Stomach (tissue), 9 donors: ENCODE results near the gene PBXIP1. TPM values are rescaled to one million over a fixed set of nuclear protein-coding genes. Genes with fewer than 3 reads are reported as not detected.
A peak's percentile ranks its signal among the peaks of the same experiment; 100 is the strongest.

Source experiments
- DNase-seq, 2 donors: peaks; one replicate each; pipeline versions ENCODE4 v3.0.0 to v3.0.0-alpha.2; 2013 to 2019
- H3K27ac ChIP-seq, 5 donors: fragments of 200-600 bp in 4 of 5; sonication (generic) in 4 of 5; one replicate each; pipeline ENCODE4 v1.5.1; 2013 to 2019; ENCODE audit warnings: mild to moderate bottlenecking in 1 of 5, moderate library complexity in 1 of 5
- H3K27me3 ChIP-seq, 3 donors: fragments of 200-600 bp; sonication (generic); one replicate each; pipeline ENCODE4 v1.5.1; 2017 to 2019; ENCODE audit warnings: mixed run types in 1 of 3
- H3K36me3 ChIP-seq, 4 donors: fragments of 200-600 bp; sonication (generic); 1 replicate in 3 of 4; 2 replicates in 1 of 4; pipeline ENCODE4 v1.5.1; 2016 to 2019
- H3K4me1 ChIP-seq, 4 donors: fragments of 200-600 bp; sonication (generic); one replicate each; pipeline ENCODE4 v1.5.1; 2016 to 2019
- H3K4me3 ChIP-seq, 4 donors: fragments of 200-600 bp; sonication (generic) in 3 of 4; one replicate each; pipeline ENCODE4 v1.5.1; 2016 to 2019; ENCODE audit warnings: mild to moderate bottlenecking in 1 of 4
- H3K9me3 ChIP-seq, 4 donors: fragments of 200-600 bp; sonication (generic); one replicate each; pipeline ENCODE4 v1.5.1; 2016 to 2019
- EP300 ChIP-seq: sonication (generic); formaldehyde crosslinking; IDR thresholded peaks from one replicate; pipeline ENCODE4 v1.6.1; 2017; ENCODE audit warnings: antibody characterized with exemption
- POLR2A ChIP-seq, 4 donors: fragments of 450-650 bp; IDR thresholded peaks; one replicate each; pipeline ENCODE4 v1.6.1; 2016; ENCODE audit warnings: antibody characterized with exemption in 4 of 4, control low read depth in 2 of 4, mild to moderate bottlenecking in 1 of 4, moderate library complexity in 1 of 4
- POLR2AphosphoS5 ChIP-seq, 3 donors: sonication (generic); formaldehyde crosslinking; IDR thresholded peaks; one replicate each; pipeline ENCODE4 v1.6.1; 2016; ENCODE audit warnings: antibody characterized with exemption in 3 of 3
- WGBS, 5 donors: extraction: QIAGEN DNeasy Blood & Tissue Kit in 3 of 5; methylation state at CpG; one replicate each; pipeline versions ENCODE4 v1.1.5 to v1.1.7; 2013 to 2018; 5-methylcytosine and 5-hydroxymethylcytosine counted together
- intact Hi-C: fragments of 100-400 bp; cut with DNase I; formaldehyde crosslinking; loops from one replicate; pipeline ENCODE4 v1.15.1; 2023; ENCODE audit warnings: low total_unique reads
- polyA plus RNA-seq, 3 donors: library from polyadenylated mRNA; stranded (reverse); fragments of 200-250 nt; gene quantifications; one replicate each; pipeline ENCODE4 v1.2.3, GENCODE V29; 2013
- total RNA-seq, 5 donors: library from RNA; depleted of rRNA; stranded (reverse); fragments of >200 nt; gene quantifications; one replicate each; pipeline versions ENCODE4 v1.1.0 to v1.2.3, GENCODE V29; 2014 to 2016
- TF ChIP-seq, protein P1 (sequence below), 7 experiments: fragments of 450-650 bp in 4 of 7; fragments of 200-600 bp in 3 of 7; sonication (generic) in 3 of 7; IDR thresholded peaks; one replicate each; pipeline ENCODE4 v1.5.1; 2016 to 2019; ENCODE audit warnings: antibody characterized with exemption in 7 of 7, control low read depth in 2 of 7, mild to moderate bottlenecking in 1 of 7
- donor health status: healthy with polysubstance abuse.
- donor health status: Bipolar disorder and iron deficiency.
- donor health status: healthy.

The PBXIP1 gene
- total and polyA plus RNA-seq, 8 donors: 19.7 to 123 (median 71.7) TPM

DNA sequence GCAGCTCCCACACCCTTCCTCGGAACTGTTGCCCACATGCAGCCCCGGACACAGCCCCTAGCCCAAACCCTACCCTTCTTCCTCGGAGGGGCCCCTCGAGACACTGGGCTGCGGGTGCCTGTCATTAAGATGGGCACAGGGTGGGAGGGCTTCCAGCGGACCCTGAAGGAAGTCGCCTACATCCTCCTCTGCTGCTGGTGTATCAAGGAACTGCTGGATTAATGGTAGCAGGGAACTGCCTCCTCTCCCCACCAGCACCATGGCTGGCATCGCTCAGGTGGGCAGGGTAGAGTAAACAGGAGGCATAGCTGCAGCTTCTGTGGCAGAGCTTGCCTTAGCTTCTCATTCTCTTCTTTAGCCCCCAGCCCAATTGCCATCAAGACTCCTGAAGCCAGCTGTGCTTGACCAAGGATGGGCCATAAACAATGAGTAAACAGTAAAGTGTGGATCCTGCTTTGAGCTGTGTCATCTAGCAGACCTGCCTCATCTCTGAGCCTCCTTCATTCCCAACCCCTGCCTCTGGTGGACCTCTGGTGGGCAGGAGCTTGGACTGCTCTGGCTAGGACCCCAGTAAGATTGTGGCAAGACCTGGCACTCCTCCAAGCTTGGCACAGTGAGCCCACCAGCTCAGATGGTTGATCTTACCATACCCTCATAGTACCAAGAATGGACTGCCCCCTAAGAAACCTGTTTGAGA is 37.8 kb upstream of the PBXIP1 start, which contains the start of gene LENEP:
TSS of gene LENEP (plus strand) at position 15 of the 697 bp plus-strand sequence. CDS start at position 37, 22 bp downstream.
- WGBS, 5 donors: 60 to 82% (median 69%) methylated on average over 5 to 8 of the region's 8 CpGs

DNA sequence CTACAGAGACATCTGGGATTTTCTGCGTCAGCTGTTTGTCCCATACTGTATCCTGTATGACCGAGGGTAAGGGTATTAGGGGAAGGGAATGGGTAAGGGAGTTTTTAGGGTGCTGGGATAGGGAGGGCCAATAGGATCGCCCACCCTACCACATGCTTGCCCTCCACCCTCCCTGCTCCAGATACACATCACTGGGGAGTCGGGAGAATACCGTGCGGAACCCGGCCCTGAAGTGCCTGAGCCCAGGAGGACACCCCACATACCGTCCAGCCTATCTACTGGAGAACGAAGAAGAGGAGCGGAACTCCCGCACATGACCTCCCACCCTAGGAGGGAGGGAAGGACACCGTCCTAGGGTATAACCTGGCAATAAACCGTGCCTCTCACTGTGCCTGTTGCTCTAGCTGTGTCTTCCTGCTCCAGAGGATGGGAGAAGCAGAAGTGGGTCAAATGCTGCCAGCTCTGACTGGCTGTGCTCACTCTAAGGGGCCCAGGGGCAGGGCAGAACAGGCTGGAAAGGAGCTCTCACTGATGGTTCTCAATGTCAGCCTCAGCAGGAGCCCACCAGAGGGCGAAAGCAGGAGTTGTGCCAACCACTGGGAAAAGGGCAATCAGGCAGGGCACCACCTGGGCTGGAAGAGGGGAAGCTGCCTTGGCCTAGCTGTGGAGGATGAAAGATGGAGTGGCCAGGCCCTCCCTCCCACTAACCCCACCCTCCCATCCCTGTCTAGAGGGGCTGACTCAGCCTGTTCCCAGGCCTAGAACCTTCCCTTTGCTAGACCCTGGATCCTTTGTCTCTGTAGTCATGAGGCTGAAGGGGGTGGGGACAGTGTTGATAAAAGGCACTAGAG is 37.0 kb upstream of the PBXIP1 start:
- Histone ChIP-seq H3K27ac (no peak overlapping the region), H3K27me3 (no peaks in the 10 kb centered on the region), H3K4me1 (peaks cover 8 to 39% (median 18%) of the 10 kb centered on the region in 4 donors), H3K9me3 (no peaks in the 10 kb centered on the region), H3K36me3 (peaks cover 13 to 50% (median 45%) of the 10 kb centered on the region in 4 donors), H3K4me3 (no peak overlapping the region)
- intact Hi-C loops: no loop called here
- TF ChIP-seq POLR2A (IDR thresholded peaks at IDR 0.05) (no peak), EP300 (no peak), POLR2AphosphoS5 (IDR thresholded peaks at IDR 0.05) (no peak)
- TF ChIP-seq, protein P1, sequence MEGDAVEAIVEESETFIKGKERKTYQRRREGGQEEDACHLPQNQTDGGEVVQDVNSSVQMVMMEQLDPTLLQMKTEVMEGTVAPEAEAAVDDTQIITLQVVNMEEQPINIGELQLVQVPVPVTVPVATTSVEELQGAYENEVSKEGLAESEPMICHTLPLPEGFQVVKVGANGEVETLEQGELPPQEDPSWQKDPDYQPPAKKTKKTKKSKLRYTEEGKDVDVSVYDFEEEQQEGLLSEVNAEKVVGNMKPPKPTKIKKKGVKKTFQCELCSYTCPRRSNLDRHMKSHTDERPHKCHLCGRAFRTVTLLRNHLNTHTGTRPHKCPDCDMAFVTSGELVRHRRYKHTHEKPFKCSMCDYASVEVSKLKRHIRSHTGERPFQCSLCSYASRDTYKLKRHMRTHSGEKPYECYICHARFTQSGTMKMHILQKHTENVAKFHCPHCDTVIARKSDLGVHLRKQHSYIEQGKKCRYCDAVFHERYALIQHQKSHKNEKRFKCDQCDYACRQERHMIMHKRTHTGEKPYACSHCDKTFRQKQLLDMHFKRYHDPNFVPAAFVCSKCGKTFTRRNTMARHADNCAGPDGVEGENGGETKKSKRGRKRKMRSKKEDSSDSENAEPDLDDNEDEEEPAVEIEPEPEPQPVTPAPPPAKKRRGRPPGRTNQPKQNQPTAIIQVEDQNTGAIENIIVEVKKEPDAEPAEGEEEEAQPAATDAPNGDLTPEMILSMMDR (IDR thresholded peaks at IDR 0.05): no peak
- WGBS, 5 donors: 71 to 85% (median 78%) methylated on average over 9 to 14 of the region's 14 CpGs
- peak in 1 of 2 donors; percentile 39 for DNase-seq

More for the DNA sequence above, 37.8 kb upstream of the PBXIP1 start, which contains the start of gene LENEP:
- Histone ChIP-seq H3K36me3 (peaks cover 7 to 42% (median 38%) of the 10 kb centered on the region in 4 donors), H3K4me1 (peaks cover 8 to 41% (median 21%) of the 10 kb centered on the region in 4 donors), H3K27ac (peak within 1 kb of the TSS in 1 of 5 donors; percentile 15), H3K9me3 (no peaks in the 10 kb centered on the region), H3K27me3 (no peaks in the 10 kb centered on the region), H3K4me3 (no peak within 1 kb of the TSS)
- intact Hi-C loops: no loop called here
- TF ChIP-seq EP300: no peak
- TF ChIP-seq POLR2A (IDR thresholded peaks at IDR 0.05): no peak
- no peak for TF ChIP-seq POLR2AphosphoS5 (IDR thresholded peaks at IDR 0.05)
- TF ChIP-seq, protein P1 (IDR thresholded peaks at IDR 0.05): no peak
- no peak for DNase-seq

DNA sequence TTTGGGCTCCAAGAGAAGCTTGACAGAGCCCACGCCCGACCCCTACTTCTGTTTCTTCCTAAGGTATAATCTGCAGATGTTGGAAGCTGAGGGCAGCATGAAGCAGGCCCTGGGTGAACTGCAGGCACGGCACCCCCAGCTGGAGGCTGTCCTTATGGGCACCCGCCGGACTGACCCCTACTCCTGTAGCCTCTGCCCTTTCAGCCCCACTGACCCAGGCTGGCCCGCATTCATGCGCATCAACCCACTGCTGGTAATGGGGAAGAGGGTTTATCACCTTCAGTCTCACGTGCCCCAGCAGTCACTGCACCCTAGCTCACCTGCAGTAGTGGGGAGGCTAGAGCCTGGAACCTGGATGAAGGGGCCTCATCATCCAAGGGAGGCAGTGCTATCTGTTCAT is 34.4 kb upstream of the PBXIP1 start:
- no peaks in the 10 kb centered on the region for H3K9me3 ChIP-seq
- intact Hi-C loops: no loop called here
- peaks cover 8 to 29% (median 14%) of the 10 kb centered on the region in 4 donors for H3K4me1 ChIP-seq
- peaks cover 19 to 62% (median 56%) of the 10 kb centered on the region in 4 donors for H3K36me3 ChIP-seq
- no peak for DNase-seq
- no peak overlapping the region for H3K4me3 ChIP-seq
- TF ChIP-seq EP300 (no peak), POLR2A (IDR thresholded peaks at IDR 0.05) (no peak), POLR2AphosphoS5 (IDR thresholded peaks at IDR 0.05) (no peak)
- TF ChIP-seq, protein P1 (IDR thresholded peaks at IDR 0.05): no peak
- H3K27me3 ChIP-seq: no peaks in the 10 kb centered on the region
- 89 to 93% (median 90%) methylated on average over 8 of the region's 8 CpGs for WGBS, 5 donors
- H3K27ac ChIP-seq: no peak overlapping the region

DNA sequence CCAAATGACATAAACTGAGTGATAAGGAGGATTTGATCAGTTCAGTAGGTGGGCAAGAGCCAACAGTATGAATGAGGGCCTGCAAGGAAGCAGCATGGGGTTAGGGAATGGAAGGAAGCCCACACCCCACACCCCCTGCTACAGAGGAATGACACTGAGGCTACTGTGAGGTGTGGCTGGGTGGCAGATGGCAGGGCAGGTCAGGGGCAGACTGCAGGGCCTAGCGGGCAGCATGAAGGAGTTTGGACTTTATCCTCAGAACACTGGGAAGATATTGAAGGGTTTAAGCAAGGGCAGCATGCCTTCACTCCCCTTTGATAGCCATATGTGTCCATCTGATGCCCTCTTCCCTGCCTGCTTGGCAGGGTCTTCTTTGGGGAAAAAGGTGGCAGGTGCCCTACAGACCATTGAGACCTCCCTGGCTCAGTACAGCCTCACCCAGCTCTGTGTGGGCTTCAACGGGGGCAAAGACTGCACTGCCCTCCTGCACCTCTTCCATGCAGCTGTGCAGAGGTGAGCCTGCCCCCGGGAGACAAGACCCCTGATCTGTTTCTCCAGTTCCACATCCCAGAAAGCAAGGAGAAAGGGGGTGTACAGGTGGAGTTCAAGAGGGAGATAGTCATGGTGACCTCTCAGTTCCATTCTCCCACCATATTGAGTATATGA is 33.4 kb upstream of the PBXIP1 start:
- 75 to 90% (median 82%) methylated on average over 3 of the region's 3 CpGs for WGBS, 5 donors
- no peak for DNase-seq
- no peaks in the 10 kb centered on the region for H3K27me3 ChIP-seq

More for the DNA sequence above, 33.4 kb upstream of the PBXIP1 start:
- H3K27ac ChIP-seq: no peak overlapping the region
- H3K9me3 ChIP-seq: no peaks in the 10 kb centered on the region
- H3K4me1 ChIP-seq: peaks cover 3 to 26% (median 14%) of the 10 kb centered on the region in 4 donors
- intact Hi-C loops: no loop called here
- TF ChIP-seq POLR2AphosphoS5 (IDR thresholded peaks at IDR 0.05) (no peak), EP300 (no peak), POLR2A (IDR thresholded peaks at IDR 0.05) (no peak)
- TF ChIP-seq, protein P1 (IDR thresholded peaks at IDR 0.05): no peak
- H3K4me3 ChIP-seq: no peak overlapping the region
- peaks cover 19 to 62% (median 56%) of the 10 kb centered on the region in 4 donors for H3K36me3 ChIP-seq
